ENCODE measurements around the gene DMTF1. TPM values are rescaled to one million over a fixed set of nuclear protein-coding genes. Genes with fewer than 3 reads are reported as not detected.

Gene DMTF1
- total RNA-seq, 1 donor from 2014 or later = 81.7 TPM

DNA sequence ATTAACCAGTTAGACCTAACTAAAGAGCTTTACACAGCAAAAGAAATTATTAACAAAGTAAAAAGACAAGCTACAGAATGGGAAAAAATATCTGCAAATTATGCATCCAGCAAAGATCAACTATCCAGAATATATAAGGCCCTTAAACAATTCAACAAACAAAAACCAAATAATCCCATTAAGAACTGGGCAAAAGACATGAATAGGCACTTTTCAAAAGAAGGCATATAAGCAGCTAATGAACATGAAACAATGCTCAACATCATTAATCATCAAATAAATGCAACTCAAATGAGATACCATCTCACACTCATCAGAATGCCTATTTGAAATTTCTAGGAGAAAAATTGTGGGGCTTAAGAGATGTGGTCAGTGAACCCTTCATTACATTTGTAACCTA, 15.0 kb upstream of the DMTF1 start:
- Histone ChIP-seq H3K27ac (no peak overlapping the region), H3K4me1 (no peaks in the 10 kb centered on the region), H3K9me3 (no peaks in the 10 kb centered on the region), H3K27me3 (ENCODE audit: low read depth) (no peaks in the 10 kb centered on the region), H3K4me3 (no peak overlapping the region), H3K36me3 (no peaks in the 10 kb centered on the region)
- ATAC-seq (no peak), DNase-seq (no peak)
- no peak for TF ChIP-seq CTCF (IDR thresholded peaks at IDR 0.05)
- intact Hi-C loops (cut with DNase I) = no loop called here

- intact Hi-C loops (cut with DNase I) = no loop called here
- ATAC-seq (no peak), DNase-seq (no peak)
- H3K36me3 ChIP-seq = no peaks in the 10 kb centered on the region
- H3K9me3 ChIP-seq = no peaks in the 10 kb centered on the region
- no peaks in the 10 kb centered on the region for H3K4me1 ChIP-seq
- TF ChIP-seq CTCF (IDR thresholded peaks at IDR 0.05) = no peak
- H3K27me3 ChIP-seq (ENCODE audit: low read depth) = no peaks in the 10 kb centered on the region
- H3K4me3 ChIP-seq = no peak overlapping the region
- no peak overlapping the region for H3K27ac ChIP-seq
These were observed 12.7 kb upstream of the DMTF1 start for GRCh38 chr7:87139514-87139913.

DNA sequence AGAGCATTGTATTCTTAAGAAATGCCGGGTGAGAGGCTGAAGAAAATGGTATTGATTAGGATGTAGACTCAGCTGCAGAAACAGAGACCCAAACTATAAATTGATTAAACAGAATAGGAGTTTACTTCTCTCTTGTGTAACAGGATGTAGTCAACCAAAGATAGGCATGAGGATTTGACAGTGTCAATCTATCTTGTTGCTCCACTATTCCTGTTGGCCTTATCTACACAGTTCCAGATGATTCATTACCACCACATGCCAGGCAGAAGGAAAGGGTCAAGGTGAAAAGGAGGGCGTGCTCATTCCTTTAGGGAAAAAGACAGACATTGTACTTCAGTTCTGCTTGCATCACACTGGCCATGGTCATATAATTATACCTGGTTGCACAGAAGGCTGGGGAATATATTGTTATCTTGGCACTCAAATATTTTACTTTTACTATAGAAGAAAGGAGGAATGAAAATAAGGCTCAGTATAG, 11.9 kb upstream of the DMTF1 start:
- DNase-seq = no peak
- no peaks in the 10 kb centered on the region for H3K36me3 ChIP-seq
- intact Hi-C loops (cut with DNase I) = no loop called here
- H3K27ac ChIP-seq = no peak overlapping the region
- no peak overlapping the region for H3K4me3 ChIP-seq
- no peaks in the 10 kb centered on the region for H3K27me3 ChIP-seq (ENCODE audit: low read depth)
- ATAC-seq = no peak
- no peaks in the 10 kb centered on the region for H3K9me3 ChIP-seq
- H3K4me1 ChIP-seq = no peaks in the 10 kb centered on the region
- no peak for TF ChIP-seq CTCF (IDR thresholded peaks at IDR 0.05)

DNA sequence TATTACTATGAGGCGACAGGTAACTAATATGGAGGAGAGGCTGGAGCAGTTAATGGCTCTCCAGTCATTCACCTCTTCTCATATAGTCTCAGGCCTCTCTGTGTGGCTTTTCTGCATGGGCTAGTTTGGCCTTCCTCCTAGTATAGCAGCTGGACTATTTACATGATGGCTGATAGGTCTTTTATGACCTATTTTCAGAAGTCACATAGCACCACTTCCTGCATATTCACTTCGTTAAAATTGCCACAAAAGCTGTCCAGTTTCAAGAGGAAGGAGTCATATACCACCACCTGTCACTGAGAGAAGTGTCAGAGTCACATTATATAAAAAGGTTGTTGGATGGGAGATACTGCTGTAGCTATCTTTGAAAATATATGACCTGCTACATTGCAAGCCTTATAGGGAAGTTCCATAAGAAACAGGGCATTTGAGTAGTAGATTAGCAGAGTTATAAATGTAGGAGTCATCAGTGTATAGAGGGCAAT, 8.0 kb upstream of the DMTF1 start:
- intact Hi-C loops (cut with DNase I) = no loop called here
- no peak overlapping the region for H3K4me3 ChIP-seq
- TF ChIP-seq CTCF (IDR thresholded peaks at IDR 0.05) = no peak

GRCh38 chr7:87146740-87147386, 5.4 kb upstream of the DMTF1 start:
- ATAC-seq (peak in 1 of 2 donors; percentile 12), DNase-seq (peak; percentile 46)
- Histone ChIP-seq H3K27me3 (ENCODE audit: low read depth) (no peaks in the 10 kb centered on the region), H3K4me1 (peaks cover 8% of the 10 kb centered on the region), H3K27ac (no peak overlapping the region), H3K36me3 (no peaks in the 10 kb centered on the region), H3K9me3 (no peaks in the 10 kb centered on the region), H3K4me3 (no peak overlapping the region)
- intact Hi-C loops (cut with DNase I) = no loop called here
- TF ChIP-seq CTCF (IDR thresholded peaks at IDR 0.05) = no peak

More for the DNA sequence above, 8.0 kb upstream of the DMTF1 start:
- Histone ChIP-seq H3K27me3 (ENCODE audit: low read depth) (no peaks in the 10 kb centered on the region), H3K4me1 (no peaks in the 10 kb centered on the region), H3K9me3 (no peaks in the 10 kb centered on the region), H3K36me3 (no peaks in the 10 kb centered on the region), H3K27ac (no peak overlapping the region)
- no peak for DNase-seq
- no peak for ATAC-seq

Measured in lower lobe of right lung (tissue), 2 donors.